Ovary (tissue), 3 donors: Measurements from ENCODE around the gene ZSCAN4.

Experiments used
- CTCF ChIP-seq, 3 donors: fragments of 450-650 bp in 2 of 3; fragments of 200-600 bp in 1 of 3; IDR thresholded peaks; one replicate each; pipeline versions ENCODE4 v1.5.1 to v1.8.0; 2016 to 2022; ENCODE audit warnings: antibody characterized with exemption in 3 of 3, mild to moderate bottlenecking in 1 of 3
- EP300 ChIP-seq: sonication (generic); formaldehyde crosslinking; IDR thresholded peaks from one replicate; pipeline ENCODE4 v1.6.1; 2017; ENCODE audit warnings: antibody characterized with exemption
- POLR2A ChIP-seq: fragments of 450-650 bp; IDR thresholded peaks from one replicate; pipeline ENCODE4 v1.6.1; 2017; ENCODE audit warnings: antibody characterized with exemption, mild to moderate bottlenecking, moderate library complexity
- donor health status: DM: no; HTN: no; CAD: no.

- no peak for TF ChIP-seq CTCF (IDR thresholded peaks at IDR 0.05)
- no peak for TF ChIP-seq POLR2A
- no peak for TF ChIP-seq EP300
These were observed 52.1 kb downstream of the ZSCAN4 start for GRCh38 chr19:57720878-57721277.
